ENCODE measurements around the gene MAP1S.

The MAP1S gene

GRCh38 chr19:17684256-17684655, 35.0 kb upstream of the MAP1S start:
- no peak overlapping the region for H3K27ac ChIP-seq (replicated peaks)
- no peak for DNase-seq (ENCODE audit: low read depth in 1 of 2, low spot score in 1 of 2)
- no peak overlapping the region for H3K4me3 ChIP-seq (replicated peaks; ENCODE audit: insufficient read depth, low read length)
- no peak for TF ChIP-seq CTCF (IDR thresholded peaks at IDR 0.05; ENCODE audit: insufficient read depth, low read length)
- no peak for TF ChIP-seq REST (IDR thresholded peaks at IDR 0.05; ENCODE audit: insufficient replicate concordance, low read depth)
- no peak for TF ChIP-seq SPI1 (IDR thresholded peaks at IDR 0.05; ENCODE audit: borderline replicate concordance, low read depth)
- TF ChIP-seq GABPA (IDR thresholded peaks at IDR 0.05; ENCODE audit: low read depth) = no peak
- TF ChIP-seq POLR2AphosphoS5 (IDR thresholded peaks at IDR 0.05; ENCODE audit: low read depth) = no peak
- H3K27me3 ChIP-seq (ENCODE audit: insufficient read depth, poor library complexity, severe bottlenecking) = peaks cover 40% of the 10 kb centered on the region

GRCh38 chr19:17685451-17686022, 33.7 kb upstream of the MAP1S start:
- H3K27ac ChIP-seq (replicated peaks) = no peak overlapping the region
- DNase-seq (ENCODE audit: low read depth in 1 of 2, low spot score in 1 of 2) = no peak
- no peak overlapping the region for H3K4me3 ChIP-seq (replicated peaks; ENCODE audit: insufficient read depth, low read length)
- H3K27me3 ChIP-seq (ENCODE audit: insufficient read depth, poor library complexity, severe bottlenecking) = peaks cover 29% of the 10 kb centered on the region
- no peak for TF ChIP-seq REST (IDR thresholded peaks at IDR 0.05; ENCODE audit: insufficient replicate concordance, low read depth)
- TF ChIP-seq SPI1 (IDR thresholded peaks at IDR 0.05; ENCODE audit: borderline replicate concordance, low read depth) = no peak
- TF ChIP-seq POLR2AphosphoS5 (IDR thresholded peaks at IDR 0.05; ENCODE audit: low read depth) = no peak
- no peak for TF ChIP-seq GABPA (IDR thresholded peaks at IDR 0.05; ENCODE audit: low read depth)
- no peak for TF ChIP-seq CTCF (IDR thresholded peaks at IDR 0.05; ENCODE audit: insufficient read depth, low read length)

GRCh38 chr19:17686023-17686521, 33.2 kb upstream of the MAP1S start:
- TF ChIP-seq POLR2AphosphoS5 (IDR thresholded peaks at IDR 0.05; ENCODE audit: low read depth) (no peak), REST (IDR thresholded peaks at IDR 0.05; ENCODE audit: insufficient replicate concordance, low read depth) (no peak), CTCF (IDR thresholded peaks at IDR 0.05; ENCODE audit: insufficient read depth, low read length) (no peak), SPI1 (IDR thresholded peaks at IDR 0.05; ENCODE audit: borderline replicate concordance, low read depth) (no peak), GABPA (IDR thresholded peaks at IDR 0.05; ENCODE audit: low read depth) (no peak)
- Histone ChIP-seq H3K27ac (replicated peaks) (no peak overlapping the region), H3K4me3 (replicated peaks; ENCODE audit: insufficient read depth, low read length) (no peak overlapping the region), H3K27me3 (ENCODE audit: insufficient read depth, poor library complexity, severe bottlenecking) (peaks cover 28% of the 10 kb centered on the region)
- DNase-seq (ENCODE audit: low read depth in 1 of 2, low spot score in 1 of 2) = no peak

Data from HL-60 (cell line).